HT1080 (cell line): ENCODE data around the gene TMEM18. TPM values are rescaled to one million over a fixed set of nuclear protein-coding genes. Genes with fewer than 3 reads are reported as not detected.

ENCODE experiments used
- DNase-seq: peaks from one replicate; pipeline ENCODE4 v3.0.0-alpha.2; 2015; ENCODE audit warnings: low read depth
- total RNA-seq: library from RNA; depleted of rRNA; stranded (reverse); fragments of >200 nt; shearing (Covaris generic); gene quantifications from 2 replicates; pipeline ENCODE4 v1.2.3, GENCODE V29; 2014

Gene TMEM18
- total RNA-seq, 1 experiment from 2014 or later, result 22.5 TPM

DNA sequence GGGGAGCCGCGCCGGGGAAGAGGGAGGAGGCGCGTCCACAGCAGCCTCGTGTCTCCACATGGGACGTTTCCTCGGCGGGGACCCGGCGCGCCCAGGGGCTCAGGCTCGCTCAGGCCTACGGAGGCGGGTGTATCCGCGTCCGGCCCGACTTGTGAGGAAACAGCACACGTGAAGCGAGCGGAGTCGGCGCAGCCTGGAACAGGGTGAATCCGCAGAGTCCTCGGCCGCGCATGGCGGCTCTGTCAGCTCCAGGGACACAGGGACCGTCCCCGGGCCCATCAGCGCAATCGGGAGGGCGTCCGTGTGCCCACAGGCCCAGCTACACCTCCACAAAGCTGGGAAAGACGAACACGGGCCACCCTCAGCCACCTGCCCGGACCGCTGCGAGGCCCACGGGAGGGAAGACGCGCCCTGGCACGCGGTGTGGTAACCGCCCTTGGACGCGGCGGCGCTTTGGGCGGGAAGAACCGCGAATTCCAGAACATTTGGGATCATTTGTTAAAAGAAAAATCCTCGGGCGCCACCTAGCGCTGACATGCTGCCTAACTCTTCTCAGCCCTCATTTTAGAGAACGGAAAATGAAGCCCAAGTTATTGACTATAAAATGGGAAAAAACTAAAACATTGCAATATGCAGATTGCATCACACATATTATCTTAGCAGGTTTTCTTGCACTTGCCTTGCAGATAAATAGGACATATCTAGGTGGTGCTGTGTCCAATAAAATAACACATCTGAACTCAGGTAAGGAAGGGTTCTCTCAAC is 40.4 kb downstream of the TMEM18 start:
- DNase-seq, result peak; percentile 51

DNA sequence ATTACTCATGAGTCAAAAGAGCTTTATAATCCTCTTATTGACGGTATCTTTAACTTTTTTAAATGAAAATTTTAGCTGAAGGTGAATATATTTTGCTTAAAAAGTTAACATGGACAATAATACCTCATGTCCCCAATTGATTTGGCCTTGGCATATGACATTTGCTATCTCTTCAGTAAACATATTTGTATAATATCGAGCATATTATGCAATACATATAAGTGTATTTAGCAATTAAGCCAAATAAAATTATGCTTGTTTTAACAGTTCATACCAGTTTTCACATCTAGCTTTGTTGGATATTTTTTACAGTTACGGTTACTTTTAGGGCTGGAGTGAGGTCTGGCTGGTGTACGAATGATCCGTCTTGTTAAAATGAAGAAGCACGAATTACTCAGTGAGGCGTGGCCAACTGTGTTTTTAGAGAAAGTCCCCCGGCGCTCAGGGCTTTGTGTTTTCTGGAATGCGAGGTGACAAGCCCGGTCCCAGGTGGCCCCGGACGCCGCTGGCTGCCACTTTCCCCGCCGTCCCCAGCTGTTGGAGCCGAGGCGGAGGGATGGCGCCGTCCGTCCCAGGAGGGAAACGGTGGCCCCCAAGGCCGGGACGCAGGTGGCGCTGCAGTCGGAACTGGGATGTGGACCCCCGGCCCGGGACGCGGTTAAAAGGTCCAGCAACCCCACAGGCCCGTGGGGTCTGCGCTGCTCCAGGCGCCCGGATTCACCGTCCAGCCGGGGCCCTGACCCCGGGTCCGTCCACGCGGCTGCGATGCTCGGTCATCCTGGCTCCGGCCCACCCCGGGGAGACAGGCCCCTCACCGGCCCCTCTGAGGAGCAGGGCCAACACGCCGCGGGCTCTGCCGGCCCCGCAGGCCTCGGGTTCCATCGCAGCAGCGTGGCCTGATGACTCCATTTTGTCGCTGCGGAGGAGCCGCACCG is 41.3 kb downstream of the TMEM18 start:
- no peak for DNase-seq

DNA sequence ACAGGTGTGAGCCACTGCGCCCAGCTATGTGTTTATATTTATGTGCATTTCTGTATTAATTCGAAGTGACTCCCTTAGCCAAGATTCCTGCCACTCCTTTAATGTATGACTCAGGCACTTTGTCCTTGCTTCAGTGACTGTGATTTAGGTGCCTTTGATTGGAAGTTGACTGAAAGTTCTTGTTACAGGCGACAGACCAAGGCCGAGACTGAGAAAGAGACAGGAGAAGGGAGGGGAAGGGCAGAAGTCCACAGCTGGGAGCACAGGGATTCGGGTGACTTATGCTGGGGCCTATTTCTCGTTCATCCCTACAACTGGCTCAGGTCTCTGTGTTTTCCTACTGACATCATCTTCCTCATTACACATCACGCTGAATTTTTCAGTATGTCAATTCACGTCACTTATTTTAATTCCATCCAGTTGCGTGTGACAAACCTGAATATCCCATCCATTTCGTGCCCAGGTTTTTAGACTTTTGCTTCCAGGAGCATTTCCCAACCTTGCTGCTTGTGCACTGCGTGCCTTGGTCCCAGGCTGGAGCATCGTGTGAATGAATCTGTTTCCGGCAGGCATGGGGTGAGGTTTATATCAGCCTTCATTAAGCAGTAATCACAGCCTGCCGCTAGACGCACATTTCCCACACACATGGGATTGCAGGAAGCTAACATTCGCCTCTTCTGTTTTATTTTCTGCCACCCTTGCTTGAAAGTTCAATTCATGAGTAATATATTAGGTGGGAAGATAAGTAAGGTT is 42.4 kb downstream of the TMEM18 start:
- DNase-seq, result no peak

DNA sequence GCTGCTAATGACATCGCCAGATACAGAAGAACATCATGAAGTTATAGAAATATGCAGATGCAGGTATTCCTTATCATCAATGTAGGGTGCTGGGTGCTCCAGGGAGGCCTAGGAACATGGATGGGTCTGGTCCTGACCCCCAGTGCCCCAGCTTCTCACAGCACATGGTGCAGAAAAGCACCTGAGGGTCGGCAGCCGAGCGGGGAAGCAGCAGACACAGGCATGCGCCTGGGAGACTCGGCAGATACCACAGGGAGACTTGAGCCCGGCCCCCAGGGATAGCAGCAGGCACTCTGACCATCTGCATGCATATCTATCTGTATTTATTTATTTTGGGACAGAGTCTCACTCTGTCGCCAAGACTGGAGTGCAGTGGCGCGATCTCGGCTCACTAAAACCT is 43.2 kb downstream of the TMEM18 start:
- no peak for DNase-seq

DNA sequence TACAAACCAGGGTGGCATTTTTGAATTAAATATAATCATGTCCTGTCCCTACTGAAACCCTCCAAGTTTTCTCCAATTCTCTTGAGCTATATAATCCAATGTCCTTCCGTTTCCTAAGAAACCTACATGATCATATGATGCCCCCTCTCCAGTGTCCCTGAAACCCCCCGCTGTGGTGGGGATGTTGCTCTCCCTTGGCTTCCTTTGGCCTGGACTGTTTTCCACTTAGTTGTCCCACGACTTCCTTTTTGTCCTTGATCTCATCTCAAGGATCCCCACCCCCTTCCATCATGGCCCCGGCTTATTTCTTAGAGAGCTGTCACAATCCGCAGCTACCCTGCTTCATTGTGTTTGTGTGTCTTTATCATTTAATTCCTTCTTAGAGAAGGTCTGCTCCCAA is 43.8 kb downstream of the TMEM18 start:
- no peak for DNase-seq

DNA sequence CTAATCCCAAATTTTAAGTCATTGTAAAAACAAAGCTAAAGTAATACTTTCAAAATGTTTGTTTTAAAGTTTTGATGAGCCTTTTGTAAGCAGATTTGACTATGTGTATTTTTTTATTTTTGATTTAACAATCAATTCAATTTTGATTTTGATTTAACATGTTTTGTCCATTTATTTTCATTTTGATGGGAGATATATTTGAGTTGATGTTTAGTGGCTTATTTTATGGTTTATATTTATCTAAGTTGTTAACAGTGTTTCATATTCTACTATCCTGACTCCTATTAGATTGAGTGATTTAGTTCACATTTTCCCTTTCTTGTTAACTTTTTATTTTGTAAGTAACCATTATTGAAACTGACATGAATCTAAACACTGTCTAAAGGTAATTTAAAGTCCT is 44.7 kb downstream of the TMEM18 start:
- DNase-seq, result no peak

DNA sequence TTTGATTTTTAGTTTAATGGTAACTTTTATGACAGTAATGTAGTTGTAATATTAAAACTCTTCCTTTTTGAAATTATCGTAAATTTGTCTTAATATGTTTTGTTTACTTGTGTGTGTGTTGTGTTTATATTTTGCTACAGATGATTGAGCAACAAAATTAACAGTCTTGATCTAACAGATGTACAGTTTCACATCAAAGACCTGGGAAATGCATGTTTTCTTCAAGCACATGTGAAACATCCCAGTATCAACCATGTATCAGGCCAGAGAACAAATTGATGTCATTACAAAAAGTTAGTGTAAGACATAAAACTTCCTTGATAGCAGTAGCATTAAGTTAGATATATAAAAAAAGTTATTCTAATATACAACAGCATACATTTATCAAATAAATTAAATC is 45.5 kb downstream of the TMEM18 start:
- no peak for DNase-seq

DNA sequence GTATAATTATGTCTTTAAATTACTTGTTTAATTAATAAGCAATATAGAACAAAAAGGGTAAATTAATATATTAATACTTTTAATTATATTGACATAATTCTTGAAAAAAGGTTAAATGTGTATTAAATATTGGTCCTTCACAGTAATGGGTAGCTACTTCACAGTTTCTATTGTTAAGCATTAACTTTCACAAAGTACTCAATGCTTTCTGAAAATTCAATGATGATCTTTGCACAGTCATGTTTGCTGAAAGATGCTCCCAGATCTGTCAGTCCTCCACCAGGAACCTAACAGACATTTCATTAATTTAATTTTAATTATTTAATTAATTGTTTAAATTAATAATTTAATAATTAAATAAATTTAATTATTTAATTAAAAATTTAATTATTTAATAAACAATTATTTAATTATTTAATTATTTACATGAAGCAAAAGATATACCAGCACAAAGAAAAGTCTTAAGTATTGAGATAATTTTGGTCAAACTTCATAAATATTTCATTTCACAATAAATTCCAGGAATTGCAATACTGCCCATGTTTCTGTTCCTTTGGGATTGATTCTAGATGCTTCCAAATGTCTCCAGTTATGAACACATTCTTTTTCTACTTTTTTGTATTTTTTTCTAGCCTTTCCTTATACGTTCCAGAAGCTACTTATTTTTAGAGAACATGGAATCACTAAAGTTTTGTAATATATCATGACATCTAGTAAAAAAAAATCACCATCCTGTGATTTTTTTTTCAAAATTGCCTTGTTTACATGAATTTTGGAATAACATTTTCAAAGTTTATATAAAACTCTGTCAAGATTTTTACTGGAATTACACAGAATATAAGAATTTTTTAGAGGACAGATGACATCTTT is 46.5 kb downstream of the TMEM18 start:
- no peak for DNase-seq

DNA sequence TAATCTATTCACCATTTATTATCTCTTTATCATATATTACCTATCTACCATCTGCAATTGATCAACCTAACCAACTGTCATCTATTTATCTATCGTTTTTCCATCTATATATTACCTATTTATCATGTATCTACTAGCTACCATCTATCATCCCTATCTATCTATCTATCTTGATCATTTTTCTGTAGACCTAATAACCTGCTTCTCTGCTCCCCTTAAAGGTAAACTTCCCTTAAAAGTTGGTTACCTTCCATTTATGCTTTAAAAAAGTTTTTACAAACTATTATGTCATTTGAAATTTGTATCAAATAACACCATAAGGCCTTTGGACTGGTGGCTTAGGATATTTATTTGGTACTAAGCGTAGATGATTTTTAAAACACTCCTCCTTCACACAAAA is 47.2 kb downstream of the TMEM18 start:
- no peak for DNase-seq

DNA sequence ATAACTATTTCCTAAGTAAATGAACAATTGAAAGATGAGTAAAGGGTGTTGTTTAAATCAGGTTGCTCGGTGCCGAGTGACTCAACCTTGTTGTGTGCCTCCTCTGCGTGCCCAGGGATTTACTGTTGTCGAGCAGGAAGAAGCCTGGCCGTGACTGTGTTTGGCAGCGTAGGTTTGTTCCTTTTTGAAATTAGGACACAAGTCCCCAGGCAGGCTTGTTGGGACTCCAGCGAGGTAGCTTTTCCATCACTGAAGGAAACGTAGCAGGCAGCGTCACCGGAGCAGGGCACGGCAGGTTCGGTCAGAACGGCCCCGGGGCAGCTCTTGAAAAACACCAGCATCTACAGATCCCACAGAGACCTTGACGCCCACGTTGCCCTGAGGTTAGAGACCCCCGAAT is 48.6 kb downstream of the TMEM18 start:
- DNase-seq, result peak; percentile 50

DNA sequence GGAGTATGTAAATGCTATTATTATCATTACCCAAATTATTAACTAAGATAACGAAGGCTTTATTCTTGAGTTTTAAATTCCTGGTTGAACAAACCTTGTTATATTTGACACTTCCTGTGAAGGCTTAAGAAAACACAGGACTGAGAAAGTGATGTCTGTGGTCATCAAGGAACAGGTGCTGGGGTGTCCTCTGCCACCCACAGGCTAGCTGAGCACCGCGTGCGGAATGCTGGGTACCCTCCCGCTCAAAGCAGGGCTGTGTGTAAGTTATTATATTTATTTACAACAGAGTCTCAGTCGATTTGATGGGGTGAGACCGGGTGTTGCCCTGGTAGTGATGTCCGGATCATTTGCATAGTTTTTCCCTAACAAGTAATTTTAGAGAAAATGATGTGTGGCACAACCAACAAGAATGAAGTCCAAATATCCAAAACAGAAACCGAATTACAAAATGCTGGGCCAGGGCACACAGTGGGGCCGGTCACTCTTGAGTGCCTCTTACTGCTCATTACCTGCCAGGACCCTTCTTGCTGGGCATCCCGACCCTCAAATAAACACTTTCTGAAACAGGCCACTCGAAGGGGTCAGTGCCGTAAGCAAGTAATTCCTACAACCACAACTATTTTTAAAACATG is 49.2 kb downstream of the TMEM18 start:
- DNase-seq, result no peak

DNA sequence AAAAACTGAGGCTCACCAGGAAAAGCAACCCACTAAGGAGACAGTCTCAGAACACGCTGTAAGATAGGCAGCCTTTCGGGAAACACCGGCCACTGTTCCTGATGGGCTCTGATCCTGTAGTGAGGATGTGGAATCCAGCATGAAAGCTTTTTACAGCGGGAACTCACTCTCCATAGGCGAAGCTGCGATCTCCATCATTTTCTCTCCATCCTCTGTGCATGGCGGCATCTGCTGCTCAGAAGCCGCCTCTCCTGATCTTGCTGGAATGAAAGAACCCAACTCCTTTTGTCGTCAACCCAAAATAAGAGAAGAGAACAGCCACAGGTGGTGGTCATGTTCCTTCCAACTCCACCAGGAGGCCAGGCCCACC is 49.9 kb downstream of the TMEM18 start:
- DNase-seq, result no peak

DNA sequence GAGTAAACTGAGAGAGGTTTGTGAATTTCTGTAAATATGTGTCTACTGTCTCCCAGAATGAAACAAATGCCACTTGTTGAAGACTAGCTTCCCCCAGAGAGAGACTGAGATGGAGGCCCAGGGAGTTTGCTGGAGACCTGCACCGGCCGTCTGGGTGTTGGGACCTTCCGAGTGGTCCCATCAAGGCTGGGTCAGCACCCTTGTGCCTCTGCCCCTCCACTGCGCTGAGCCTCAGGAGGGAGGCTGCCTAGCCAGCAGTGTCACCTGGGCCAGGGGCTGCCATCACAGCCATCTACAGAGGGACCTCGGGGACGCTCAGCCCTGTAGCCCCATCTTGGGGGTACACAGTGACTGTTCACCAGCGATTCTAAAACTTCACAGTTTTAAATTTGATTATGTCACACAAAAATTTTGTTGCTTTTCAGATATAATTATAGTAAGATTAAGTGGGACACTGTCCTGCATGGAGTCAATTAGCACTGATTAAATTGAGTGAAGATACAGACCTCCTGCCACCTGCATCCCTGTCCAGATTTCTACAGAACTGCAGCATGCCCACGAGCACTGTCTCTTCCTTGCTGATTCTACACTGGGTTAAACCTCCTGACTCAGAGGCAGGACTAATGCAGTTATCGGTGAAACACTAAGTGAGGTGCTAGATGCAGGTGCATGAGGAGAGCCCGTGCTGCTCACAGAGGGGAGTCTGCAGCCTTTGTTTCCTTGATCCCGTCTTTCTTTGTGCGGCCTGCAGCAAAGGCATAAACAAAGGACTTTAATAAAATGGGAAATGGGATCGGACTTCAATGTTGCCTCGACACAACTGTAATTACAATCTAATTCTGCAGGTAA is 50.5 kb downstream of the TMEM18 start:
- DNase-seq, result no peak

DNA sequence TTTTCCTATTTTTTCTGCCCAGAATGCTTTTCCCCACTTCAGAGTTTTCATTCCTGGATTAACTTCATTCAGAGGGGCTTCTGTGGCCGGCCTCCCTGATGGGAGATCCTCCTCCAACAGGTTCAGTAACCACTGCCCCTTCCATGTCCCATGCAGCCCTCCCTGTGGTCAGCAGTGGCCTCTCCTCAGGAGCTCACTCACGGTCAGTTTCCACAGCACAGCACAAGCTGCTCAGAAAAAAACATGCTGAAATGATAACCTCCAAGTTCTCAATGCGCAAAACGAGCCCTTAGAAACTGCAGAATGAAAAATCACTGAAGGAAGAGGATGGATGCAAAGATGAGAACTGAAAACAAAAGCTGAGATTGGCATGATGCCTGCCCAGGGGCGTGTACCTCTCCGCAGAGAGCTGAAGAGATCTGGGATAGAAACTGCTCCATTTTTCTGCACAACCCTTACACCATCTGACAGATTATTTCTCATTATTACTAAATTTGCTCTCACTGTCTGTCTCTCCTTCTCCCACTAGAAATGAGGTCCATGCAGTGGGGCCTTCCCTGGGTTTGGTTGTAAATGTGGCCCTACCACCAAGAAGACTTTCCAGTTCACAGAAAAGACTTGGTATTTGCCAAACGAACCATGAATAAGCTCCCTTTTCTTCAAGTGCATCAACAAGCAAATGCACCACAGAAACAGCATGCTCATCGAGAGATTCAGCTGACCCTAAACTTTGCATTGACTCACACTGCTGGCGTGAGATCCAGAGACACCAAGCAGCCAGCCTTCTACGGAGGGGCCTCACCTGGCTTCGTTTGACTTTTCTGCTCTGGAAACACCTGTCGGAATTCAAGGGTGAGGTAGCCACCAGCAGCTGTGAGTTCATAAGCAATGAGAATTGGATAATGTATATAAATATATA is 51.5 kb downstream of the TMEM18 start:
- no peak for DNase-seq

DNA sequence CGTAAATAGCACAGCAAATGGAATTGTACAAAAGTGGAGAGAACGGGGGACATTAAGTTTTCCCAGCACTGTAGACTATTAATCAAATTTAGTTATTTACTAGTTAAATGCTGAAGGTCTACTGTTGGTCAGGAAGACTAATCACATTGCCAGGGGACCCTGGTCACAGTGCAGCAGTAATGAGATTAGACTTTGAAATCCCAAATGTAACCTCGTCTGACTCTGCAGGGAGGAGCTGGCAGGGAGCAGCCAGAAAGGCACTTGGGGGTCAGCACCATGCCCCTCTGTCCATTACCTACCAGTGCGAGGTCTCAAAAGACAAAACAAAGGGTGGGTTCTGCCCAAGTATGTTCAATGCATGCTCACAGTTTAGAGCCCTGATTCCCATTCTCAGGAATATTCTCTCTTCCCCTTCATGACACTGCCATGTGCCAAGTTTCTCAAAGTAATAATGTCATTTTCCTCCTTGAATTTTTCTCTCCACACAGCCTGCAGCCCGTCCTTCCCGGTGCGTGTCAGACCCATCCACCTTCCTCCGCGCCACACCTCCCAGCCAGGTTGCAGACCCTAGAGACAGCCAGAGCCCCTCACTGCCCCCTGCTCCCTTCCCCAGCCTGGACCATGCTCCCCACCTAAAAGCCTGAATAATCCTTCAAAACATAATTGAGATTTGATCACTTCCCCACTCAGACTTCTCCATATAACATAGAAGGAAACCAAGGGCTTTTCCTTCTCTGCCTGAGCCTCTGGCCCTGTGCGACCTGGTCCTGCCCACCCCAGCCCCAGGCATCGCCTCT is 52.5 kb downstream of the TMEM18 start:
- DNase-seq, result no peak

DNA sequence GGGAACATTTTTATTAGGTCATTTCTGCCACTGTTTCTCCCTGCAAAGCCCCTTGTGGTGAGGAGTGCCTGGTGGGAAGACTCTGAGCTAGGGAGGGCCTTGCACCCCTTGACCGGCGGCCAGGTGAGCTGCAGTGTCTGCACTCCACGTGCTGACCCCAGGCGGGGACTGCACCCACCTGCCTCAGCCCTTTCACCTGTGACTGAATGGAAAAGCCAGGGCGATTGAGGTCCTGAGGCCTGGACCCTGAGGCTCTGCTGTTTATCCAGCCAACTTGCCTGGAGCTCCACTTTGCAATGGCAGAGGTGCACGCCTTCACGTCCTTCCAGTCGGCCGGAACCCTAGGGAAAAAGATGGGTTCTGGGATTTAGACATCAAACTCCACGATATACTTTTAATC is 53.1 kb downstream of the TMEM18 start:
- no peak for DNase-seq

DNA sequence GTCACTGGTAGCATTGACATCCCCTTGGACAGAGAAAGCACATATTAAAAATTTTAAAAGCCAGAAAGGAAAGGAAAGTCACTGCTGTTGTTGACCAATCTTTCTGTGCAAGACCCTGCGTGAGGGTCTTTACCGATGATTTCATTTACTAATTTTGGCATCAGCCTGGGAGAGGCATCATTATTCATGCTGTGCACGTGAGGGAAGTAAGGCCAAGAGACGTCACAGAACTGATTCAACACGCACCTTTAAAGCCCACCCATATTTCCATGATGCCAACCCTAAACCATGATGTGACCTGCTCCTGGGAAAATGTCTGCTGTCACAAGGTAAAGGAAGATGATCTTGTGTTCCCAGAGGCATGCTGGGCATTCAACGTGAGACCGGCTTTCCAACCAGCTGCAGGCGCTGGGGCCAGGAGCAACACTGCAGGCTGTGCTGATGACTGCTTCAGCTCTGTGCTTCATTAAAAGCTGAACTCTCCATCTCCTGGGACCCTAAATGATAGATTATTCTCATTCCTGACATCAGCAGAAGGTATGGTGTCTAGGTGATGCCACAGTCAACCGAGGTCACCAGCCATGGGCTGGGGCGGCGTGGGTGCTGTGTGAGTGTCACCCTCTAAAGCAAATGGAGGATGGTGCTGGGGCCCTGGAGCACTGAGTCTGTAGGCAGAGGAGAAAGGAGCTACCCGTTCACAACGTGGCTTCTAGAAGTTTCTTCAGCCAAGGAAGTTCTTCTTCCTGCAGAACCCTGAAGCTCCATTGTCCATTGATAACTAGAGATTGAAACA is 53.9 kb downstream of the TMEM18 start:
- no peak for DNase-seq
